Measurements from ENCODE around the gene ZNF385A. TPM values are rescaled to one million over a fixed set of nuclear protein-coding genes. Genes with fewer than 3 reads are reported as not detected.

The ZNF385A gene
- total RNA-seq, 3 donors from 2014 or later (not counting 1 experiment from before 2014, with no cell fraction given), result 5.4 to 9.8 (median 8.9) TPM

- no peaks in the 10 kb centered on the region for H3K9me3 Mint-ChIP-seq
- intact Hi-C loops (cut with micrococcal nuclease), result no loop called here
- H3K27me3 Mint-ChIP-seq (ENCODE audit: low read depth in 2 of 2), result no peaks in the 10 kb centered on the region
- H3K4me3 Mint-ChIP-seq, result no peak overlapping the region
- H3K4me1 Mint-ChIP-seq, result peaks cover 71 to 81% of the 10 kb centered on the region in 2 donors
- no peaks in the 10 kb centered on the region for H3K27me3 ChIP-seq (ENCODE audit: control insufficient read depth, insufficient read depth, low read length)
- H3K4me3 ChIP-seq (ENCODE audit: low read length), result no peak overlapping the region
- 94% methylated on average over 4 of the region's 5 CpGs for WGBS (ENCODE audit: insufficient coverage)
- no peak overlapping the region for H3K27ac ChIP-seq (ENCODE audit: low read length)
- no peak for DNase-seq
- H3K36me3 ChIP-seq (ENCODE audit: control insufficient read depth, insufficient read depth, low read length), result no peaks in the 10 kb centered on the region
- peaks cover 52% of the 10 kb centered on the region for H3K4me1 ChIP-seq (ENCODE audit: control insufficient read depth, insufficient read depth, low read length)
- TF ChIP-seq, protein P1, sequence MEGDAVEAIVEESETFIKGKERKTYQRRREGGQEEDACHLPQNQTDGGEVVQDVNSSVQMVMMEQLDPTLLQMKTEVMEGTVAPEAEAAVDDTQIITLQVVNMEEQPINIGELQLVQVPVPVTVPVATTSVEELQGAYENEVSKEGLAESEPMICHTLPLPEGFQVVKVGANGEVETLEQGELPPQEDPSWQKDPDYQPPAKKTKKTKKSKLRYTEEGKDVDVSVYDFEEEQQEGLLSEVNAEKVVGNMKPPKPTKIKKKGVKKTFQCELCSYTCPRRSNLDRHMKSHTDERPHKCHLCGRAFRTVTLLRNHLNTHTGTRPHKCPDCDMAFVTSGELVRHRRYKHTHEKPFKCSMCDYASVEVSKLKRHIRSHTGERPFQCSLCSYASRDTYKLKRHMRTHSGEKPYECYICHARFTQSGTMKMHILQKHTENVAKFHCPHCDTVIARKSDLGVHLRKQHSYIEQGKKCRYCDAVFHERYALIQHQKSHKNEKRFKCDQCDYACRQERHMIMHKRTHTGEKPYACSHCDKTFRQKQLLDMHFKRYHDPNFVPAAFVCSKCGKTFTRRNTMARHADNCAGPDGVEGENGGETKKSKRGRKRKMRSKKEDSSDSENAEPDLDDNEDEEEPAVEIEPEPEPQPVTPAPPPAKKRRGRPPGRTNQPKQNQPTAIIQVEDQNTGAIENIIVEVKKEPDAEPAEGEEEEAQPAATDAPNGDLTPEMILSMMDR (IDR thresholded peaks at IDR 0.05), result no peak
- no peaks in the 10 kb centered on the region for H3K36me3 Mint-ChIP-seq
- no peaks in the 10 kb centered on the region for H3K9me3 ChIP-seq (ENCODE audit: control insufficient read depth, insufficient read depth, low read length)
- ATAC-seq, result no peak
- H3K27ac Mint-ChIP-seq, result peak overlapping the region; percentile 48 to 87
These were observed 46.0 kb upstream of the ZNF385A start for GRCh38 chr12:54430471-54431069.

- Histone ChIP-seq H3K27me3 (ENCODE audit: control insufficient read depth, insufficient read depth, low read length) (no peaks in the 10 kb centered on the region), H3K9me3 (ENCODE audit: control insufficient read depth, insufficient read depth, low read length) (no peaks in the 10 kb centered on the region), H3K27ac (ENCODE audit: low read length) (peak overlapping the region; percentile 49), H3K36me3 (ENCODE audit: control insufficient read depth, insufficient read depth, low read length) (no peaks in the 10 kb centered on the region), H3K4me3 (ENCODE audit: low read length) (no peak overlapping the region), H3K4me1 (ENCODE audit: control insufficient read depth, insufficient read depth, low read length) (peaks cover 52% of the 10 kb centered on the region)
- intact Hi-C loops (cut with micrococcal nuclease), result no loop called here
- peaks cover 65 to 79% of the 10 kb centered on the region in 2 donors for H3K4me1 Mint-ChIP-seq
- no peaks in the 10 kb centered on the region for H3K36me3 Mint-ChIP-seq
- TF ChIP-seq, protein P1 (IDR thresholded peaks at IDR 0.05), result no peak
- DNase-seq (no peak), ATAC-seq (no peak)
- peak overlapping the region; percentile 42 for H3K4me3 Mint-ChIP-seq
- no peaks in the 10 kb centered on the region for H3K9me3 Mint-ChIP-seq
- H3K27ac Mint-ChIP-seq, result peak overlapping the region; percentile 34 to 86
- no peaks in the 10 kb centered on the region for H3K27me3 Mint-ChIP-seq (ENCODE audit: low read depth in 2 of 2)
- 50% methylated on average over 1 of the region's 3 CpGs for WGBS (ENCODE audit: insufficient coverage)
These were observed 44.5 kb upstream of the ZNF385A start for GRCh38 chr12:54429014-54429471.

- TF ChIP-seq, protein P1 (IDR thresholded peaks at IDR 0.05), result no peak
- peak overlapping the region; percentile 36 to 86 for H3K27ac Mint-ChIP-seq
- no peaks in the 10 kb centered on the region for H3K9me3 Mint-ChIP-seq
- intact Hi-C loops (cut with micrococcal nuclease), result no loop called here
- peak; percentile 22 to 47 for DNase-seq
- peak overlapping the region; percentile 46 for H3K4me3 Mint-ChIP-seq
- no peaks in the 10 kb centered on the region for H3K27me3 Mint-ChIP-seq (ENCODE audit: low read depth in 2 of 2)
- WGBS (ENCODE audit: insufficient coverage), result 72% methylated on average over 6 of the region's 13 CpGs
- Histone ChIP-seq H3K27ac (ENCODE audit: low read length) (no peak overlapping the region), H3K36me3 (ENCODE audit: control insufficient read depth, insufficient read depth, low read length) (no peaks in the 10 kb centered on the region), H3K27me3 (ENCODE audit: control insufficient read depth, insufficient read depth, low read length) (no peaks in the 10 kb centered on the region), H3K4me1 (ENCODE audit: control insufficient read depth, insufficient read depth, low read length) (peaks cover 52% of the 10 kb centered on the region), H3K4me3 (ENCODE audit: low read length) (no peak overlapping the region), H3K9me3 (ENCODE audit: control insufficient read depth, insufficient read depth, low read length) (no peaks in the 10 kb centered on the region)
- ATAC-seq, result peak; percentile 42 to 73 (median 61)
- H3K36me3 Mint-ChIP-seq, result no peaks in the 10 kb centered on the region
- peaks cover 63 to 81% of the 10 kb centered on the region in 2 donors for H3K4me1 Mint-ChIP-seq
These were observed 43.8 kb upstream of the ZNF385A start for GRCh38 chr12:54428050-54429013.

Measured in natural killer cell (primary cell).